Measurements from ENCODE around the gene STK24.

Gene STK24

DNA sequence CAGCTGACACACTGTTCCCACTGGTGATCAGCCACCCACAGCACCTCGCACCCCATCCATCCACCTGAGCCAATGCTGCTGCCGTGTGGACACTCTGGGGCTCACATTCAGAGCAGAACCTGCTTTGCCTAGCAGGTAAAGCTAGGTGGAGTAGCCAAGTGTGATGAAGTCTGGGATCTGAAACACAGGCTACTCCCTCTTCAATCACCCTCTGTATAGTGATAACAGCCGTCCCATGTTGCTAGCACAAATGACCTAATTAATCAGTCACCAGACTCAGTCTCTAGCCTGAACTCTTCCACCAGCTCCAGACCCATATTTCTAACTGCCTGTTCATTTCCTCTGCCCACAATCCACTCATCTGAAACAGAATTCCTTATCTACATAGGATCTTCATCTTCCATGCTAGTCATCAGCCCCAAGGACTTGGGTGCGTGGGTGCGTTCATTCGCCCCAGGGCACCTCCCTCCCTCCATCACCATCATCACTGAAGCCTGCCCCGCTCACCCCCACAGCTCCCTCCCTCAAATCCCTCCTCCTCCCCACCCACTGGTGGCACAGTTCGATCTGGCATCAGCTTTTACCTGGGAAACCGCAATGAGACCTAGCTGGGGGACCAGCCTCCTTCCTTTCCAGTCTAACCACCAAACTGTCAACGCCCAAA is 19.8 kb downstream of the STK24 start:
- TF ChIP-seq ZFP3 (CRISPR knock-in tag; IDR thresholded peaks at IDR 0.05) (no peak), ZFP30 (CRISPR knock-in tag; IDR thresholded peaks at IDR 0.05) (no peak), GLIS3 (CRISPR knock-in tag; IDR thresholded peaks at IDR 0.05) (no peak), TOX (CRISPR knock-in tag; IDR thresholded peaks at IDR 0.05; ENCODE audit: borderline replicate concordance) (no peak)
- TF ChIP-seq, protein P1, sequence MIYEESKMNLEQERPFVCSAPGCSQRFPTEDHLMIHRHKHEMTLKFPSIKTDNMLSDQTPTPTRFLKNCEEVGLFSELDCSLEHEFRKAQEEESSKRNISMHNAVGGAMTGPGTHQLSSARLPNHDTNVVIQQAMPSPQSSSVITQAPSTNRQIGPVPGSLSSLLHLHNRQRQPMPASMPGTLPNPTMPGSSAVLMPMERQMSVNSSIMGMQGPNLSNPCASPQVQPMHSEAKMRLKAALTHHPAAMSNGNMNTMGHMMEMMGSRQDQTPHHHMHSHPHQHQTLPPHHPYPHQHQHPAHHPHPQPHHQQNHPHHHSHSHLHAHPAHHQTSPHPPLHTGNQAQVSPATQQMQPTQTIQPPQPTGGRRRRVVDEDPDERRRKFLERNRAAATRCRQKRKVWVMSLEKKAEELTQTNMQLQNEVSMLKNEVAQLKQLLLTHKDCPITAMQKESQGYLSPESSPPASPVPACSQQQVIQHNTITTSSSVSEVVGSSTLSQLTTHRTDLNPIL (CRISPR knock-in tag; IDR thresholded peaks at IDR 0.05; ENCODE audit: low read depth): no peak
- ATAC-seq: 0 out of 3 replicates have a peak, but pooled peaks have one; percentile 15

DNA sequence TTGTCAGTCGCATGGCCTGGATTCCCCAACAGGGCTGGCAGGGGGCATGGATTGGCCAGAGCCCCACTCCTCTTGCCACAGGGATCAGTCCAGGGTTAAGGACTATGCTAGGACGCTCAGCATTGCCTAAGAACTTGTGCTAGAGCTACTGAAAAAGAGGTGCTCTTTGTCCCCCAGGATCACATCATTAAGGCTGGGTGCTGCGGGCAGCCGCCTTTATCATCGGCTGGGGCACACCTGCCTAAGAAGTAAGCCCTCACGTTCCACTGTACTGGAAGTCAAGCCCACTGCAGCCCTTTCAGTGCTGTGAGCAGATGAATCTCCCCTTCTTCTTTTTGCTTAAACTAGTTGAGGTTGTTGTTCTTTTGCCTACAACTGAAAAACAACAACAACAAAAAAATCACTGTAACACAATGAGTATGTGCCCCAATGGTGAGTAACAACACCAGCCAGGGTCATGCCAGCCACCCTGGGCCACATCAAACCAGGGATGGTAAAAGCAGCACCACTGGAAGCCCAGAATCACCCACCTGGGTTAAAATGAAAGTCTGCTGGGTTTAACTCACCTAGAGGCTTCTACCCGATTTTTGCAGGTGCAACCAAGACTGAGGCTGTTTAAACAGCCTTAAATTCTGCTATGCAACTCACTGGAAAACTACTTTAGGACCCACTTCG is 20.6 kb downstream of the STK24 start:
- no peak for ATAC-seq
- TF ChIP-seq ZFP30 (CRISPR knock-in tag; IDR thresholded peaks at IDR 0.05): no peak
- TF ChIP-seq, protein P2, sequence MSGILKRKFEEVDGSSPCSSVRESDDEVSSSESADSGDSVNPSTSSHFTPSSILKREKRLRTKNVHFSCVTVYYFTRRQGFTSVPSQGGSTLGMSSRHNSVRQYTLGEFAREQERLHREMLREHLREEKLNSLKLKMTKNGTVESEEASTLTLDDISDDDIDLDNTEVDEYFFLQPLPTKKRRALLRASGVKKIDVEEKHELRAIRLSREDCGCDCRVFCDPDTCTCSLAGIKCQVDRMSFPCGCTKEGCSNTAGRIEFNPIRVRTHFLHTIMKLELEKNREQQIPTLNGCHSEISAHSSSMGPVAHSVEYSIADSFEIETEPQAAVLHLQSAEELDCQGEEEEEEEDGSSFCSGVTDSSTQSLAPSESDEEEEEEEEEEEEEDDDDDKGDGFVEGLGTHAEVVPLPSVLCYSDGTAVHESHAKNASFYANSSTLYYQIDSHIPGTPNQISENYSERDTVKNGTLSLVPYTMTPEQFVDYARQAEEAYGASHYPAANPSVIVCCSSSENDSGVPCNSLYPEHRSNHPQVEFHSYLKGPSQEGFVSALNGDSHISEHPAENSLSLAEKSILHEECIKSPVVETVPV (CRISPR knock-in tag; IDR thresholded peaks at IDR 0.05): no peak

GRCh38 chr13:98549728-98550317 is 27.1 kb downstream of the STK24 start:
- ATAC-seq: no peak
- no peak for TF ChIP-seq ESRRG (CRISPR knock-in tag; IDR thresholded peaks at IDR 0.05)
- TF ChIP-seq ZC3H10 (CRISPR knock-in tag; IDR thresholded peaks at IDR 0.05): no peak
- TF ChIP-seq, protein P3, sequence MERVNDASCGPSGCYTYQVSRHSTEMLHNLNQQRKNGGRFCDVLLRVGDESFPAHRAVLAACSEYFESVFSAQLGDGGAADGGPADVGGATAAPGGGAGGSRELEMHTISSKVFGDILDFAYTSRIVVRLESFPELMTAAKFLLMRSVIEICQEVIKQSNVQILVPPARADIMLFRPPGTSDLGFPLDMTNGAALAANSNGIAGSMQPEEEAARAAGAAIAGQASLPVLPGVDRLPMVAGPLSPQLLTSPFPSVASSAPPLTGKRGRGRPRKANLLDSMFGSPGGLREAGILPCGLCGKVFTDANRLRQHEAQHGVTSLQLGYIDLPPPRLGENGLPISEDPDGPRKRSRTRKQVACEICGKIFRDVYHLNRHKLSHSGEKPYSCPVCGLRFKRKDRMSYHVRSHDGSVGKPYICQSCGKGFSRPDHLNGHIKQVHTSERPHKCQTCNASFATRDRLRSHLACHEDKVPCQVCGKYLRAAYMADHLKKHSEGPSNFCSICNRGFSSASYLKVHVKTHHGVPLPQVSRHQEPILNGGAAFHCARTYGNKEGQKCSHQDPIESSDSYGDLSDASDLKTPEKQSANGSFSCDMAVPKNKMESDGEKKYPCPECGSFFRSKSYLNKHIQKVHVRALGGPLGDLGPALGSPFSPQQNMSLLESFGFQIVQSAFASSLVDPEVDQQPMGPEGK (CRISPR knock-in tag; IDR thresholded peaks at IDR 0.05; ENCODE audit: borderline replicate concordance): no peak
- TF ChIP-seq, protein P4, sequence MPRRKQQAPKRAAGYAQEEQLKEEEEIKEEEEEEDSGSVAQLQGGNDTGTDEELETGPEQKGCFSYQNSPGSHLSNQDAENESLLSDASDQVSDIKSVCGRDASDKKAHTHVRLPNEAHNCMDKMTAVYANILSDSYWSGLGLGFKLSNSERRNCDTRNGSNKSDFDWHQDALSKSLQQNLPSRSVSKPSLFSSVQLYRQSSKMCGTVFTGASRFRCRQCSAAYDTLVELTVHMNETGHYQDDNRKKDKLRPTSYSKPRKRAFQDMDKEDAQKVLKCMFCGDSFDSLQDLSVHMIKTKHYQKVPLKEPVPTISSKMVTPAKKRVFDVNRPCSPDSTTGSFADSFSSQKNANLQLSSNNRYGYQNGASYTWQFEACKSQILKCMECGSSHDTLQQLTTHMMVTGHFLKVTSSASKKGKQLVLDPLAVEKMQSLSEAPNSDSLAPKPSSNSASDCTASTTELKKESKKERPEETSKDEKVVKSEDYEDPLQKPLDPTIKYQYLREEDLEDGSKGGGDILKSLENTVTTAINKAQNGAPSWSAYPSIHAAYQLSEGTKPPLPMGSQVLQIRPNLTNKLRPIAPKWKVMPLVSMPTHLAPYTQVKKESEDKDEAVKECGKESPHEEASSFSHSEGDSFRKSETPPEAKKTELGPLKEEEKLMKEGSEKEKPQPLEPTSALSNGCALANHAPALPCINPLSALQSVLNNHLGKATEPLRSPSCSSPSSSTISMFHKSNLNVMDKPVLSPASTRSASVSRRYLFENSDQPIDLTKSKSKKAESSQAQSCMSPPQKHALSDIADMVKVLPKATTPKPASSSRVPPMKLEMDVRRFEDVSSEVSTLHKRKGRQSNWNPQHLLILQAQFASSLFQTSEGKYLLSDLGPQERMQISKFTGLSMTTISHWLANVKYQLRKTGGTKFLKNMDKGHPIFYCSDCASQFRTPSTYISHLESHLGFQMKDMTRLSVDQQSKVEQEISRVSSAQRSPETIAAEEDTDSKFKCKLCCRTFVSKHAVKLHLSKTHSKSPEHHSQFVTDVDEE (CRISPR knock-in tag; IDR thresholded peaks at IDR 0.05): no peak
- no peak for TF ChIP-seq GLIS3 (CRISPR knock-in tag; IDR thresholded peaks at IDR 0.05)
- no peak for TF ChIP-seq ZFP30 (CRISPR knock-in tag; IDR thresholded peaks at IDR 0.05)
- TF ChIP-seq OSR1 (CRISPR knock-in tag; IDR thresholded peaks at IDR 0.05): no peak
- no peak for TF ChIP-seq PPARA (CRISPR knock-in tag; IDR thresholded peaks at IDR 0.05; ENCODE audit: borderline replicate concordance)
- no peak for TF ChIP-seq ZNF70 (CRISPR knock-in tag; IDR thresholded peaks at IDR 0.05)
- no peak for TF ChIP-seq ARNTL (CRISPR knock-in tag; IDR thresholded peaks at IDR 0.05; ENCODE audit: borderline replicate concordance, low read depth)
- TF ChIP-seq, protein P2 (CRISPR knock-in tag; IDR thresholded peaks at IDR 0.05): no peak

DNA sequence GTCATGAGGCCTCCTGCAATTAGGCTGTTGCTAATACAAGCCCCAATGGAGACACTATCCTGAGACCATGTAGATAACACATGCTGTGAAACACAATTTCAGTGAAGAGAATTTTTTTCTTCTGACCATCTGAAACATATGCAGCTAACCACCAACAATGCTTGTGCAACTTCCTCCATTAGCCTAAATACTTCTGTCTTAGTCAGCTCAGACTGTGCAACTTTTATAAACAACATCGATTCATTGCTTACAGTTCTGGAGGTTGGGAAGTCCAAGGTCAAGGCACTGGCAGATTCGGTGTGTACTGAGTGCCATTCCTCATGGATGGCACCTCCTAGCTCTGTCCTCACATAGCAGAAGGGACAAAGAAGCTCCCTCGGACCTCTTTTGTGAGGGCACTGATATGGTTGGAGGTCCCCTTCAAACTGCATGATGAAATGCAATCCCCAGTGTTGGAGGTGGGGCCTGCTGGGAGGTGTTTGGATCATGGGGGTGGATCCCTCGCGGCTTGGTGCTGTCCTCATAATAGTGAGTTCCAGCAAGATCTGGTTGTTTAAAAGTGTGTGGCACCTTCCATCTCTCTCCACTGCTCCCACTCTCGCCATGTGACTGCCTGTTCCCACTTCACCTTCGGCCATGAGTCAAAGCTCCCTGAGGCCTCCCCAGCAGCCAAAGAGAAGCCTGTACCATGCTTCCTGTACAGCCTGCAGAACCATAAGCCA is 27.7 kb downstream of the STK24 start:
- no peak for ATAC-seq

More for the DNA sequence above, 27.7 kb downstream of the STK24 start:
- TF ChIP-seq, protein P1 (CRISPR knock-in tag; IDR thresholded peaks at IDR 0.05; ENCODE audit: low read depth): no peak
- TF ChIP-seq ZNF70 (CRISPR knock-in tag; IDR thresholded peaks at IDR 0.05): no peak
